Stimulated activated CD4-positive, alpha-beta T cell treated with anti-CD3 and anti-CD28 coated beads, TNF-alpha, amount 100 ng/mL, for 24 hours (primary cell): ENCODE results near the gene ZPR1.
"Not testable (repeated sequence)": the region's sequence is repeated elsewhere in the genome, so short reads cannot be mapped to it uniquely, and the experiment has no call there.

Source experiments
- DNase-seq, 3 experiments: peaks; one replicate each; pipeline ENCODE4 v3.0.0-alpha.2; 2020; ENCODE audit warnings: low read depth in 3 of 3

ZPR1 gene

GRCh38 chr11:116792144-116792868 lies 4.5 kb upstream of the ZPR1 start:
- no peak for DNase-seq

GRCh38 chr11:116791813-116792143 lies 4.0 kb upstream of the ZPR1 start, which contains the start of gene APOA5:
Gene APOA5, minus strand, starts transcription at chr11:116791879. Its CDS starts 19 bp downstream, at chr11:116791860.
- DNase-seq = no peak

- peak; percentile 51 to 78 (median 57) for DNase-seq
Observed at GRCh38 chr11:116791002-116791812, 3.4 kb upstream of the ZPR1 start.

GRCh38 chr11:116790167-116791001 lies 2.6 kb upstream of the ZPR1 start:
- no peak for DNase-seq

- DNase-seq = no peak
Observed at GRCh38 chr11:116788975-116789374, 1.2 kb upstream of the ZPR1 start.

GRCh38 chr11:116788534-116788933 lies 711 bp upstream of the ZPR1 start:
- no peak for DNase-seq

- DNase-seq = no peak
Observed at GRCh38 chr11:116787436-116787785, 412 bp downstream of the ZPR1 start.

- no peak for DNase-seq
Observed at GRCh38 chr11:116786966-116787365, 857 bp downstream of the ZPR1 start.

GRCh38 chr11:116786326-116786725 lies 1.5 kb downstream of the ZPR1 start:
- no peak for DNase-seq

GRCh38 chr11:116782728-116783127 lies 5.1 kb downstream of the ZPR1 start:
- DNase-seq = no peak

GRCh38 chr11:116778556-116778955 lies 9.3 kb downstream of the ZPR1 start:
- no peak for DNase-seq

- no peak for DNase-seq
Observed at GRCh38 chr11:116777056-116777455, 10.8 kb downstream of the ZPR1 start.

GRCh38 chr11:116776522-116776984 lies 11.3 kb downstream of the ZPR1 start:
- DNase-seq = no peak

- no peak for DNase-seq
Observed at GRCh38 chr11:116775975-116776374, 11.8 kb downstream of the ZPR1 start.

GRCh38 chr11:116774661-116775060 lies 13.2 kb downstream of the ZPR1 start:
- DNase-seq = no peak

GRCh38 chr11:116773203-116774097 lies 14.4 kb downstream of the ZPR1 start:
- DNase-seq = no peak

GRCh38 chr11:116772443-116773202 lies 15.2 kb downstream of the ZPR1 start, which contains the start of gene BUD13:
Gene BUD13, minus strand, starts transcription at chr11:116772987. Its CDS starts 23 bp downstream, at chr11:116772964.
- DNase-seq = peak; percentile 87 to 92 (median 89)

- DNase-seq = no peak
Observed at GRCh38 chr11:116771935-116772334, 15.9 kb downstream of the ZPR1 start.

GRCh38 chr11:116762132-116762531 lies 25.7 kb downstream of the ZPR1 start:
- DNase-seq = no peak

GRCh38 chr11:116756044-116756443 lies 31.8 kb downstream of the ZPR1 start:
- not testable (repeated sequence) for DNase-seq
